Sciatic nerve (tissue), 2 donors: ENCODE measurements around the gene FCER2. TPM values are rescaled to one million over a fixed set of nuclear protein-coding genes. Genes with fewer than 3 reads are reported as not detected.
A peak's percentile ranks its signal among the peaks of the same experiment; 100 is the strongest.

ENCODE experiments used
- ATAC-seq: fragments of 200-7000 bp; cut with Tn5 transposase; one replicate; pipeline ENCODE4 v1.9.1; 2020; ENCODE audit warnings: mild to moderate bottlenecking, moderate library complexity
- DNase-seq: peaks from one replicate; pipeline ENCODE4 v3.0.0-alpha.2; 2020; ENCODE audit warnings: low spot score
- intact Hi-C: fragments of 100-400 bp; cut with DNase I; formaldehyde crosslinking; loops from one replicate; pipeline ENCODE4 v1.14.2; 2022
- total RNA-seq: library from RNA; stranded (reverse); fragmentation: NEBNext Ultra II Directional; extraction: Animal tissue kit (Norgen Biotek cat#: 25700); gene quantifications from one replicate; pipeline ENCODE4 v1.2.1, GENCODE V29; 2021
- donor health status: DM: no; HTN: no; CAD: no.
- donor health status: DM: no; HTN: no; CAD: no.

The FCER2 gene
- total RNA-seq, 1 donor from 2014 or later: 3.7 TPM

GRCh38 chr19:7736148-7736547 is 34.2 kb upstream of the FCER2 start:
- intact Hi-C loops: no loop called here
- ATAC-seq: no peak

GRCh38 chr19:7734220-7735203 is 32.6 kb upstream of the FCER2 start:
- ATAC-seq (peak; percentile 55), DNase-seq (no peak)
- intact Hi-C loops: no loop called here

More at GRCh38 chr19:7736148-7736547, 34.2 kb upstream of the FCER2 start:
- DNase-seq: no peak

GRCh38 chr19:7733376-7733775 is 31.4 kb upstream of the FCER2 start:
- ATAC-seq (no peak), DNase-seq (no peak)
- intact Hi-C loops: no loop called here

GRCh38 chr19:7732045-7732444 is 30.1 kb upstream of the FCER2 start, which contains the start of gene CLEC4G:
CLEC4G (minus strand) TSS chr19:7732110; CDS start chr19:7732102, 8 bp downstream.
- ATAC-seq (no peak), DNase-seq (no peak)
- intact Hi-C loops: no loop called here

- intact Hi-C loops: no loop called here
- DNase-seq: no peak
These were observed 29.7 kb upstream of the FCER2 start for GRCh38 chr19:7731615-7732014.

GRCh38 chr19:7731218-7731595 is 29.3 kb upstream of the FCER2 start:
- intact Hi-C loops: no loop called here
- DNase-seq: no peak
- ATAC-seq: no peak

More at GRCh38 chr19:7731615-7732014, 29.7 kb upstream of the FCER2 start:
- ATAC-seq: no peak

- ATAC-seq: peak; percentile 32
- intact Hi-C loops: no loop called here
- no peak for DNase-seq
These were observed 28.6 kb upstream of the FCER2 start for GRCh38 chr19:7730286-7731217.

- intact Hi-C loops: no loop called here
- DNase-seq: no peak
- ATAC-seq: no peak
These were observed 27.9 kb upstream of the FCER2 start for GRCh38 chr19:7729831-7730285.

GRCh38 chr19:7729211-7729610 is 27.3 kb upstream of the FCER2 start:
- no peak for ATAC-seq
- intact Hi-C loops: no loop called here
- no peak for DNase-seq

GRCh38 chr19:7725791-7726190 is 23.9 kb upstream of the FCER2 start:
- ATAC-seq (no peak), DNase-seq (no peak)
- intact Hi-C loops: no loop called here

GRCh38 chr19:7722231-7722651 is 20.3 kb upstream of the FCER2 start:
- ATAC-seq: no peak
- no peak for DNase-seq
- intact Hi-C loops: no loop called here

- DNase-seq (no peak), ATAC-seq (no peak)
- intact Hi-C loops: no loop called here
These were observed 18.4 kb upstream of the FCER2 start for GRCh38 chr19:7720351-7720750.

GRCh38 chr19:7718668-7719067 is 16.7 kb upstream of the FCER2 start:
- intact Hi-C loops: no loop called here
- DNase-seq: no peak
- ATAC-seq: no peak

- DNase-seq (no peak), ATAC-seq (no peak)
- intact Hi-C loops: no loop called here
These were observed 14.8 kb upstream of the FCER2 start for GRCh38 chr19:7716762-7717161.

- DNase-seq: no peak
- intact Hi-C loops: no loop called here
- ATAC-seq: no peak
These were observed 13.7 kb upstream of the FCER2 start for GRCh38 chr19:7715671-7716070.

- intact Hi-C loops: no loop called here
- DNase-seq (no peak), ATAC-seq (no peak)
These were observed 8.7 kb upstream of the FCER2 start for GRCh38 chr19:7710616-7711015.

GRCh38 chr19:7709932-7710460 is 8.1 kb upstream of the FCER2 start:
- intact Hi-C loops: no loop called here
- DNase-seq (no peak), ATAC-seq (no peak)

GRCh38 chr19:7706955-7707456 is 5.1 kb upstream of the FCER2 start:
- ATAC-seq (peak; percentile 46), DNase-seq (no peak)
- intact Hi-C loops: no loop called here
